Large intestine (tissue), 3 donors: ENCODE measurements around the gene ASZ1. TPM values are rescaled to one million over a fixed set of nuclear protein-coding genes. Genes with fewer than 3 reads are reported as not detected.
A peak's percentile ranks its signal among the peaks of the same experiment; 100 is the strongest.

Experiments
- DNase-seq, 2 donors: peaks; one replicate each; pipeline versions ENCODE4 v3.0.0 to v3.0.0-alpha.2; 2013
- H3K27ac ChIP-seq: one replicate; pipeline ENCODE4 v1.5.1; 2013; ENCODE audit warnings: low read length
- H3K27me3 ChIP-seq: 2 replicates; pipeline ENCODE4 v1.6.1; 2013; ENCODE audit warnings: low read length; ENCODE audit not compliant: control insufficient read depth, insufficient read depth
- H3K36me3 ChIP-seq: 2 replicates; pipeline ENCODE4 v1.6.1; 2013; ENCODE audit warnings: low read length; ENCODE audit not compliant: control insufficient read depth, insufficient read depth
- H3K4me1 ChIP-seq: one replicate; pipeline ENCODE4 v1.6.1; 2013; ENCODE audit warnings: low read length; ENCODE audit not compliant: control insufficient read depth, insufficient read depth
- H3K4me3 ChIP-seq: one replicate; pipeline ENCODE4 v1.5.1; 2013; ENCODE audit warnings: low read length
- H3K9me3 ChIP-seq: one replicate; pipeline ENCODE4 v1.6.1; 2013; ENCODE audit warnings: mild to moderate bottlenecking, low read depth, low read length, moderate library complexity; ENCODE audit not compliant: control insufficient read depth
- WGBS: methylation state at CpG from one replicate; pipeline ENCODE4 v1.1.5; 2013; ENCODE audit warnings: low lambda C conversion rate; ENCODE audit not compliant: insufficient coverage; 5-methylcytosine and 5-hydroxymethylcytosine counted together
- polyA plus RNA-seq: library from polyadenylated mRNA; unstranded; fragments of 120-200 nt; gene quantifications from one replicate; pipeline ENCODE4 v1.2.1, GENCODE V29; 2013

Gene ASZ1
- polyA plus RNA-seq, 1 donor: not detected

DNA sequence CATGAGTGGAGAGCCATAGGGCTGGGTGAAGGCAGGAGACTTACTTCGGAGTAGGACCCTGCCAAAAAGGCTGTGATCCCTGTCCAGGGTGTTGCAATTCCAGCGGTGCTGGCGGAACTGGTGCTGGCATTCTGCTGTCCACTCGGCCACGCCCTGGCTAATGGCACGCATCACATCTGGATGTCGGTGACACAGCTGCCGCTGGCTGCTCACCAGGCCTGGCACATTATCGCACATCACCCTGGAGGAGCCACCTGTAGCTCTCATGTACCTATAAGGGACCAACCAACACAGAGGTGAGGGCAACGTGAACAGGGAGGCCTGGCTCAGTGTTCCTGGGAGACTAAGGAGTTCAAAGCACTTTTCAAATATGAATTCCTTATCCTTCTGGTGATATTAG is 106.8 kb downstream of the ASZ1 start:
- H3K27me3 ChIP-seq: peaks cover 59% of the 10 kb centered on the region
- no CpG with 5 or more reads among the region's 10 CpGs for WGBS
- peaks cover 8% of the 10 kb centered on the region for H3K4me1 ChIP-seq

DNA sequence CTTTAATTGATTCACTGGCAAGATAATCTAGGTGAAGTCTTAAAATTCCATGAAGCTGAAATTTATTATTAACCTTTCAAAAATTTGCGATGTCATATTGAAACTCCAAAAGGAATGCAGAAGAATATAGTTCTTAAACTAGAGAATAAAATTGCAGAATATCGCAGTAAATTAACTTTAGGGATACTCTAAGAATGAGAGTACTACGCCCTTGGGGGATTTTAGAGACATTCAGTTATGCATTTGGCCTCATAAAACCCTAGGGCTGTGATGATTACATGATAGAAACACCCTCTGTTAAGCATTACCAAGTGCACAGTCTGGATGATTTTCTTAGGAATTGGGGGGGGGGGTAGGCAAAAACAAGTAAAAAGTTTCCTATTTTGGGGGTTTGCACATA is 108.1 kb downstream of the ASZ1 start:
- peaks cover 7% of the 10 kb centered on the region for H3K4me1 ChIP-seq
- WGBS: 88% methylated on average over 1 of the region's 3 CpGs

More for the DNA sequence above, 106.8 kb downstream of the ASZ1 start:
- H3K27ac ChIP-seq: no peak overlapping the region
- H3K36me3 ChIP-seq: no peaks in the 10 kb centered on the region
- H3K9me3 ChIP-seq: peaks cover 6% of the 10 kb centered on the region
- DNase-seq: no peak
- no peak overlapping the region for H3K4me3 ChIP-seq

DNA sequence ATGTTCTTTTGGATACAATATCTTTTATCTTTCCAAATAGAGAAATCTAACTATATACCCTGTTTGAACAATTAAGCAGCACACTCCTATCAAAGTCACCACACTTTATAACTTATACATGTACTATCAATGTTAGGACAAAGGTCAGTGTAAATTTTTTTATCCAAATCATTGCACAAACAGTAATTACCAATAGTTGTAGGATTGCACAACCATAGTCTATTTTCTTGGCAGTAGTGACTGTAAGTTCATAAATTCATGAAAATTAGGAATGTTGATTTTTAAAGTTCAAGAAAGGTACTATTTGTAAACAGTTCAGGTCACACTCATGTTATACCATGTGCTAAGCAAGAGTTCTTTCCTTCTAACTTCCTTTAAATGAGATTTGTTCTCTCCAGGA is 113.7 kb downstream of the ASZ1 start:
- H3K36me3 ChIP-seq: no peaks in the 10 kb centered on the region
- no peak overlapping the region for H3K27ac ChIP-seq
- H3K9me3 ChIP-seq: no peaks in the 10 kb centered on the region
- H3K27me3 ChIP-seq: no peaks in the 10 kb centered on the region
- DNase-seq: peak in 1 of 2 donors; percentile 19
- no peak overlapping the region for H3K4me3 ChIP-seq
- no peaks in the 10 kb centered on the region for H3K4me1 ChIP-seq

More for the DNA sequence above, 108.1 kb downstream of the ASZ1 start:
- no peak for DNase-seq
- no peaks in the 10 kb centered on the region for H3K36me3 ChIP-seq
- no peak overlapping the region for H3K27ac ChIP-seq
- H3K4me3 ChIP-seq: no peak overlapping the region
- peaks cover 4% of the 10 kb centered on the region for H3K9me3 ChIP-seq
- H3K27me3 ChIP-seq: peaks cover 46% of the 10 kb centered on the region

Other genes starting within 250 kb of the ASZ1 start
- 0.25 TPM for gene WNT2, start 104.4 kb downstream of the ASZ1 start, polyA plus RNA-seq
- gene CFTR, start 52.5 kb upstream of the ASZ1 start, polyA plus RNA-seq: 53.1 TPM